Measurements from ENCODE around the gene GADD45B. TPM values are rescaled to one million over a fixed set of nuclear protein-coding genes. Genes with fewer than 3 reads are reported as not detected.
"Not testable (repeated sequence)": the region's sequence is repeated elsewhere in the genome, so short reads cannot be mapped to it uniquely, and the experiment has no call there.

GADD45B gene
- total RNA-seq, 1 donor from 2014 or later, result 4.7 TPM

- no peak for DNase-seq
Measured at GRCh38 chr19:2444251-2445002, 31.5 kb upstream of the GADD45B start.

GRCh38 chr19:2446381-2446780 is 29.5 kb upstream of the GADD45B start:
- no peak for DNase-seq

- no peak for DNase-seq
Measured at GRCh38 chr19:2449019-2449418, 26.9 kb upstream of the GADD45B start.

GRCh38 chr19:2451138-2451537 is 24.8 kb upstream of the GADD45B start:
- no peak for DNase-seq

- no peak for DNase-seq
Measured at GRCh38 chr19:2451741-2452140, 24.2 kb upstream of the GADD45B start.

GRCh38 chr19:2453431-2454025 is 22.4 kb upstream of the GADD45B start:
- no peak for DNase-seq

GRCh38 chr19:2454199-2454961 is 21.5 kb upstream of the GADD45B start:
- no peak for DNase-seq

GRCh38 chr19:2454962-2455850 is 20.7 kb upstream of the GADD45B start:
- DNase-seq, result no peak

- no peak for DNase-seq
Measured at GRCh38 chr19:2455851-2456570, 19.9 kb upstream of the GADD45B start.

- DNase-seq, result no peak
Measured at GRCh38 chr19:2457394-2458037, 18.4 kb upstream of the GADD45B start.

GRCh38 chr19:2458054-2458453 is 17.9 kb upstream of the GADD45B start:
- DNase-seq, result no peak

GRCh38 chr19:2458776-2459175 is 17.2 kb upstream of the GADD45B start:
- DNase-seq, result not testable (repeated sequence)

GRCh38 chr19:2460245-2460644 is 15.7 kb upstream of the GADD45B start:
- DNase-seq, result no peak

- no peak for DNase-seq
Measured at GRCh38 chr19:2461751-2462634, 13.9 kb upstream of the GADD45B start.

GRCh38 chr19:2462635-2463421 is 13.1 kb upstream of the GADD45B start:
- DNase-seq, result peak; percentile 87

GRCh38 chr19:2463694-2464093 is 12.2 kb upstream of the GADD45B start:
- DNase-seq, result not testable (repeated sequence)

- no peak for DNase-seq
Measured at GRCh38 chr19:2464389-2464788, 11.5 kb upstream of the GADD45B start.

GRCh38 chr19:2468596-2468995 is 7.3 kb upstream of the GADD45B start:
- no peak for DNase-seq

Data from occipital lobe (tissue), 2 donors.